Right atrium auricular region (tissue), 2 donors: Measurements from ENCODE around the gene VASH2. TPM values are rescaled to one million over a fixed set of nuclear protein-coding genes. Genes with fewer than 3 reads are reported as not detected.

ENCODE experiments used
- DNase-seq: peaks from one replicate; pipeline ENCODE4 v3.0.0-alpha.2; 2019; ENCODE audit warnings: low spot score
- H3K27ac ChIP-seq, 2 donors: fragments of 200-600 bp; sonication (generic); 1 replicate in 1 of 2; 2 replicates in 1 of 2; pipeline ENCODE4 v1.5.1; 2016 to 2019
- H3K27me3 ChIP-seq, 2 donors: fragments of 200-600 bp; sonication (generic); one replicate each; pipeline versions ENCODE4 v1.5.1 to v1.6.0; 2017 to 2019
- H3K36me3 ChIP-seq: fragments of 200-600 bp; sonication (generic); one replicate; pipeline ENCODE4 v1.5.1; 2016
- H3K4me1 ChIP-seq, 2 donors: fragments of 200-600 bp; sonication (generic); one replicate each; pipeline versions ENCODE4 v1.5.1 to v1.6.0; 2017 to 2019
- H3K4me3 ChIP-seq, 2 donors: fragments of 200-600 bp; sonication (generic); 1 replicate in 1 of 2; 2 replicates in 1 of 2; pipeline ENCODE4 v1.5.1; 2017 to 2019; ENCODE audit warnings: mild to moderate bottlenecking in 1 of 2, moderate library complexity in 1 of 2
- H3K9me3 ChIP-seq, 2 donors: fragments of 200-600 bp; sonication (generic); one replicate each; pipeline ENCODE4 v1.5.1; 2019
- CTCF ChIP-seq, 2 donors: fragments of 200-600 bp; sonication (generic); IDR thresholded peaks; one replicate each; pipeline ENCODE4 v1.5.1; 2019; ENCODE audit warnings: antibody characterized with exemption in 2 of 2
- total RNA-seq, 2 donors: library from RNA; depleted of rRNA; stranded (reverse); fragments of >200 nt; gene quantifications; one replicate each; pipeline ENCODE4 v1.1.0, GENCODE V29; 2016

Gene VASH2
- total RNA-seq, 2 donors from 2014 or later: 0.47 to 0.82 TPM

- Histone ChIP-seq H3K36me3 (no peaks in the 10 kb centered on the region), H3K9me3 (peaks cover 0 to 20% of the 10 kb centered on the region in 2 donors), H3K4me1 (no peaks in the 10 kb centered on the region), H3K27ac (no peak overlapping the region), H3K4me3 (no peak overlapping the region), H3K27me3 (no peaks in the 10 kb centered on the region)
- DNase-seq: no peak
- TF ChIP-seq CTCF (IDR thresholded peaks at IDR 0.05): no peak
Measured at GRCh38 chr1:212944229-212944901, 6.0 kb upstream of the VASH2 start.

GRCh38 chr1:212945056-212945455, 5.3 kb upstream of the VASH2 start:
- TF ChIP-seq CTCF (IDR thresholded peaks at IDR 0.05): no peak
- Histone ChIP-seq H3K36me3 (no peaks in the 10 kb centered on the region), H3K27me3 (no peaks in the 10 kb centered on the region), H3K4me1 (peaks cover 0 to 2% of the 10 kb centered on the region in 2 donors), H3K27ac (no peak overlapping the region), H3K4me3 (no peak overlapping the region), H3K9me3 (peaks cover 0 to 14% of the 10 kb centered on the region in 2 donors)
- DNase-seq: no peak

GRCh38 chr1:212945463-212946160, 4.7 kb upstream of the VASH2 start:
- H3K4me1 ChIP-seq: peaks cover 0 to 4% of the 10 kb centered on the region in 2 donors
- TF ChIP-seq CTCF (IDR thresholded peaks at IDR 0.05): no peak
- H3K27ac ChIP-seq: no peak overlapping the region
- DNase-seq: no peak
- peaks cover 0 to 9% of the 10 kb centered on the region in 2 donors for H3K9me3 ChIP-seq
- no peaks in the 10 kb centered on the region for H3K27me3 ChIP-seq
- no peaks in the 10 kb centered on the region for H3K36me3 ChIP-seq
- no peak overlapping the region for H3K4me3 ChIP-seq

GRCh38 chr1:212946872-212947271, 3.5 kb upstream of the VASH2 start:
- Histone ChIP-seq H3K36me3 (no peaks in the 10 kb centered on the region), H3K9me3 (no peaks in the 10 kb centered on the region), H3K4me1 (peaks cover 0 to 13% of the 10 kb centered on the region in 2 donors), H3K27me3 (no peaks in the 10 kb centered on the region), H3K4me3 (no peak overlapping the region), H3K27ac (no peak overlapping the region)
- no peak for TF ChIP-seq CTCF (IDR thresholded peaks at IDR 0.05)
- no peak for DNase-seq

- Histone ChIP-seq H3K9me3 (no peaks in the 10 kb centered on the region), H3K27me3 (no peaks in the 10 kb centered on the region), H3K27ac (no peak overlapping the region), H3K4me1 (peaks cover 0 to 15% of the 10 kb centered on the region in 2 donors), H3K4me3 (peak overlapping the region; percentile 51 to 55), H3K36me3 (no peaks in the 10 kb centered on the region)
- TF ChIP-seq CTCF (IDR thresholded peaks at IDR 0.05): no peak
- no peak for DNase-seq
Measured at GRCh38 chr1:212949771-212950170, 570 bp upstream of the VASH2 start.
